ENCODE results near the gene EYA2. TPM values are rescaled to one million over a fixed set of nuclear protein-coding genes. Genes with fewer than 3 reads are reported as not detected.
A peak's percentile ranks its signal among the peaks of the same experiment; 100 is the strongest.

EYA2 gene
- total RNA-seq, 2 experiments from 2014 or later, result not detected

DNA sequence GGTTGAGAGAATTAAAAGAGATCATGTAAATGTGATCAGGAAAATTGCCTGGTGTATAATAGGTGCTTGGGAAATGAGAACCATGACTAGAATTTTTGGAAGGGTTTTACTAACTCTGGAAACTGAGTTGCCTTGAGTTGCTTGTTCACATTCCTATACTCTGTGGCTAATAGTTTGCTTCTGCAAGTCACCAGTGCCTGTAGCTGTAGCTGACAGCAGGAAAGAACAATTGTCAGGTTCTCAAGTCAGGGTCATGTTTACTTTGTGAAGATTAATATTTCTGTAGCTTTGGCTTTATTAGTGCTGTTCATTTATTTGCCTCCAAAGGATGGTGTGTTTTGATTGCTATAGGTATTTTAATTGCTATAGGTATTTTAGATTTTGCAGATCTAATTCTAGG lies 86.5 kb downstream of the EYA2 start:
- Mint-ChIP-seq H3K27ac (no peak overlapping the region), H3K9me3 (peaks cover 16% of the 10 kb centered on the region), H3K4me3 (no peak overlapping the region), H3K27me3 (peaks cover 46% of the 10 kb centered on the region), H3K36me3 (peaks cover 4% of the 10 kb centered on the region), H3K4me1 (ENCODE audit: low read depth) (peaks cover 9% of the 10 kb centered on the region)
- ChIA-PET POLR2A (no interaction called here), CTCF (no interaction called here)
- no peak for DNase-seq
- intact Hi-C loops (cut with micrococcal nuclease), result no loop called here

DNA sequence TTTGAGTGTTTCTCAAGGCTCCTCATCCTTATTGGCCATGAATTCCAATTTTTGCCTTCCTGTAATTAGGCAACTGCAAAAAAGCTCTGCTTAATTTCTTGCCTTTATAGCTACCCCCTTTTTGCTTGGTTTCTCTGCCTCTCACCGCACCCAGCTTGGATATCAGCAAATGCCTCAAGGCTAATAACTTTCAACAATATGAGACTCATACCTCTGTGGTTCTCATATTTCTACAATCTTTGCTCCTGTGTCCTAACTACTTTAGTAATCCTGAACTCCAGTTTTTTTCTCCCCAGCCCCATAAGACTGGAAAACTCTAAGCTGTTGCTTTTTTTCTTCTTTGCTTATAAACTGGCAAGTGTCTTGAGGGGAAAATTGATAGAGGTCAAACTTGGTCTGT lies 88.8 kb downstream of the EYA2 start:
- no peak overlapping the region for H3K27ac Mint-ChIP-seq
- no peak for DNase-seq
- H3K36me3 Mint-ChIP-seq, result peaks cover 4% of the 10 kb centered on the region
- peaks cover 42% of the 10 kb centered on the region for H3K27me3 Mint-ChIP-seq
- ChIA-PET POLR2A (no interaction called here), CTCF (no interaction called here)
- intact Hi-C loops (cut with micrococcal nuclease), result no loop called here
- no peak overlapping the region for H3K4me3 Mint-ChIP-seq
- peaks cover 16% of the 10 kb centered on the region for H3K9me3 Mint-ChIP-seq
- peaks cover 9% of the 10 kb centered on the region for H3K4me1 Mint-ChIP-seq (ENCODE audit: low read depth)

DNA sequence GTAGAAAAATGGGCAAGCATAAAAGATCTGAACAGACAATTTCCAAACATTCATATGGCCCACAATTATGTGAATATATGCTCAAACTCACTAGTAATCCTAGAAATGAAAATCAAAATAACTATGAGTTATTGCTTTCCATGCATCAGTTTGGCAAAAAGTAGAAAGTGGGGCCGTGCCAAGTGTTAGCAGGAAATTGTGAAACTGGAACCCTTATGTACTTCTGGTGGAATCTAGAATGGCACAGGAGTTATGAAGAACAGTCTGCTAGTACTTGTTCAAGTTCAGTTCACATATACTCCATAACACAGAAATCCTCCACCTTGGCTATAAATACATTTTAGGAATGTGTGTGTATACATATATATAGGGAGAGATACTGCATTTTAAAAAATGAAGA lies 89.8 kb downstream of the EYA2 start:
- H3K27me3 Mint-ChIP-seq, result peaks cover 37% of the 10 kb centered on the region

DNA sequence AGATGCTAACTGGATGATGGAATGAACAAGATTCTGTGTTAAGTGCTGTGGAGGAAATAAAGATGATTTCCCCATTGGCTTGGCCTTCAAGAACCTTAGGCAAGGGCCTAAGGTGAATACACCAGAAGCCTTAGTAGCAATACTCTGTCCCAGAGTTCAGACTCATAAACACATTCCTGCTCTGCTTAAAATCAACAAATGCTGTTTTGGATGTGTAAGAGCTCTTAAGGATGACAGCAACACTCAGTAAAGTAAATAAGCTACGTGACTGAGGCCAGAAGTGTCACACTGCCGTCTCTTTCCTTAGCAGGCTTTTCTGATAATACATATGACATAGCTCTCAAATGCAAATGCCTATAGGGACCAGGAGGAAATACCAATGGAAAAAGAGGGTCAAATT lies 90.6 kb downstream of the EYA2 start:
- Mint-ChIP-seq H3K4me3 (no peak overlapping the region), H3K27ac (no peak overlapping the region), H3K27me3 (peaks cover 31% of the 10 kb centered on the region), H3K9me3 (peaks cover 16% of the 10 kb centered on the region), H3K36me3 (peaks cover 4% of the 10 kb centered on the region), H3K4me1 (ENCODE audit: low read depth) (peaks cover 6% of the 10 kb centered on the region)
- CTCF ChIA-PET, result no interaction called here
- DNase-seq, result no peak
- intact Hi-C loops (cut with micrococcal nuclease), result no loop called here
- POLR2A ChIA-PET, result no interaction called here

More for the DNA sequence above, 89.8 kb downstream of the EYA2 start:
- Mint-ChIP-seq H3K27ac (no peak overlapping the region), H3K4me3 (no peak overlapping the region), H3K9me3 (peaks cover 16% of the 10 kb centered on the region), H3K4me1 (ENCODE audit: low read depth) (peaks cover 6% of the 10 kb centered on the region), H3K36me3 (peaks cover 4% of the 10 kb centered on the region)
- DNase-seq, result no peak
- POLR2A ChIA-PET, result no interaction called here
- CTCF ChIA-PET, result no interaction called here
- intact Hi-C loops (cut with micrococcal nuclease), result no loop called here

DNA sequence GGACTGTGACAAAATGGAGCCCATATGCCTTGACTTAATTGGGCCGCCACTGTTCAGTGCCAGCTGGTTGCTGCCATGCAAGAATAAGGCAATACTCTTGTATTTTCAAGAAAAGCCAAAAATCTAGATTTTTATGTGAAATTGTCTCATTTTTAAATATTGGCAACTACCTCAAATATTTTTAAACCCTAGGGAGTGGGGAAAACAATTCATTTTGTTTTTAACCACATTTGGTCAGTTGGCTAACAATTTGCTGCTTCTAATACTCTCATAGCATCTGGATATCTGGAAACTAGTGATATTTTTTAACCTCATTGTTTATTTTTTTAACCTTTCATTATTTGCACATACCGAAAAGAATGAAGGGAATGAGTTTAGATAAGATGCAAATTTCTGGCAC lies 91.0 kb downstream of the EYA2 start:
- CTCF ChIA-PET, result no interaction called here
- no peak overlapping the region for H3K27ac Mint-ChIP-seq
- H3K9me3 Mint-ChIP-seq, result peaks cover 16% of the 10 kb centered on the region
- intact Hi-C loops (cut with micrococcal nuclease), result no loop called here
- H3K27me3 Mint-ChIP-seq, result peaks cover 29% of the 10 kb centered on the region
- no peak for DNase-seq
- POLR2A ChIA-PET, result no interaction called here
- H3K36me3 Mint-ChIP-seq, result peaks cover 4% of the 10 kb centered on the region
- no peak overlapping the region for H3K4me3 Mint-ChIP-seq
- peaks cover 10% of the 10 kb centered on the region for H3K4me1 Mint-ChIP-seq (ENCODE audit: low read depth)

DNA sequence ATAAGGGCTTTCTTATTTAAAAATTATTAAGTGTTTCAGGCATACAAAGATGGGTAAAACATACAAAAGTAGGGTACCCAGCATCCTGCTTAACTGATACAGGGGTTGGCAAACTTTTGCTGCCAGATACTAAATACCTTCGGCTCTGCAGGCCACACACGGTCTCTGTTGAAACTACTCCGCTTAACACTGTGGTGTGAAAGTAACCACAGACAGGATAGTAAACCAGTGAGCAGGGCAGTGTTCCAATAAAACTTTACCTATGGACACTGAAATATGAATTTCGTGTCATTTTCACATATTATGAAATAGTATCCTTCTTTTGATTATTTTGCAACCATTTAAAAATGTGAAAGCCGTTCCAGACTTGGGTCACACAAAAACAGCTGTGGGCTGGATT lies 92.4 kb downstream of the EYA2 start:
- ChIA-PET CTCF (no interaction called here), POLR2A (no interaction called here)
- H3K4me1 Mint-ChIP-seq (ENCODE audit: low read depth), result peaks cover 20% of the 10 kb centered on the region
- no peak overlapping the region for H3K27ac Mint-ChIP-seq
- no peak for DNase-seq
- peaks cover 4% of the 10 kb centered on the region for H3K36me3 Mint-ChIP-seq
- H3K4me3 Mint-ChIP-seq, result no peak overlapping the region
- peaks cover 35% of the 10 kb centered on the region for H3K27me3 Mint-ChIP-seq
- intact Hi-C loops (cut with micrococcal nuclease), result no loop called here
- H3K9me3 Mint-ChIP-seq, result peaks cover 15% of the 10 kb centered on the region

DNA sequence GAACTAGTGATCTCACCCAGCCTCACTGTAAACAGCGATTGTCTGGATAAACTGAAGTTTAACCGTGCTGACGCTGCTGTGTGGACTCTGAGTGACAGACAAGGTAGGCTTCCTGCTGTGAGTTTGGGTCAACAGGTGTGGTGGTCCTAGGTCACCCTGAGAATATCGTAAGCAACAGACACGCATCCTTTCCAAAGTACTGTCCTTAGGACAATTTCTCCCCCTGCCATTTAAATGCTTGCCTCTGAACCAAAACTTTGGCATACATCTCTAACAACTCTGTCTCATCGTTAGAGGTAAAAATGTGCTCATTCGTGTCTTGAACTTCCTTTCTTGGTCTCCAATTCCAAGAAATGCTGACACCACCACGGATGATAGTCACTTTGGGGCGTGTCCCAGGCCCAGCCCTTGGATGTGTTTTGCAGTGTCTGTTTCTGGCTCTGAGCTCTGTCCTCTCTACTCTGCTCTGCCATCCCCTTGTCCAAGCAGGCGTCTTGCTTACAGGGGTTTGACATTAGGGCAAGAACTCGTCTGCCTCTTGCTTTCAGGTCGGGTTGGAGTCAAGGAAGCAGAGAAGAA lies 95.5 kb downstream of the EYA2 start:
- no peaks in the 10 kb centered on the region for H3K36me3 Mint-ChIP-seq
- H3K4me1 Mint-ChIP-seq (ENCODE audit: low read depth), result peaks cover 35% of the 10 kb centered on the region
- intact Hi-C loops (cut with micrococcal nuclease), result loop anchor here (10.0 kb wide), 1 partner anchor 205 kb away; no protein-coding TSS in a partner anchor
- peaks cover 19% of the 10 kb centered on the region for H3K27me3 Mint-ChIP-seq
- H3K9me3 Mint-ChIP-seq, result no peaks in the 10 kb centered on the region
- POLR2A ChIA-PET, result no interaction called here
- CTCF ChIA-PET, result interaction anchor here (0.9 kb wide), 1 partner anchor 238 kb away, joined by 4 read pairs; no protein-coding TSS in a partner anchor
- peak overlapping the region; percentile 31 for H3K27ac Mint-ChIP-seq
- DNase-seq, result peak; percentile 76
- H3K4me3 Mint-ChIP-seq, result no peak overlapping the region

DNA sequence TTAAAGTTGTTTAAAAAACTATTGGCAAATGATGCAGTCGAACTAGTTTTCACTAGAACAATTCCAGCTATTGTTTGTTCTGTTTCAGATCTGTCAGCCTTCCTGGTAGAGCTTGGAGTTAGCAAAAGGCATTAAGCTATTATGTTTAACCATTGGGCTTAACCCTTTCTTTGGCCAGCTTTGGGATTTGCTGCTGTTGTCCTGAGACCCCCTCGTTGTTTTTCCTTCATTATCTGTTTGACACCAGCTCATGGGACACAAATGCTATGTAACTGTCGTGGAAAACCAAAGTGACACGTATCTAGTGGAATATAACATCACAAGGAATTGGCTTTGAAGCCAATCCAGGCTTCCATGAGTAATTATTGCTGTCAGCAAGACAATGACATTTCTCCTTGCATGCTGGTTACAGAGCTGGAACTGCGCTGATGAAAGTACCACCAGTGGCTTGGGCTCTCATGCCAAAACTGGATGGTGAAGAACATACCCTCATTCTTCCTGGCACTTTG lies 96.0 kb downstream of the EYA2 start:
- Mint-ChIP-seq H3K4me3 (no peak overlapping the region), H3K27me3 (peaks cover 17% of the 10 kb centered on the region), H3K4me1 (ENCODE audit: low read depth) (peaks cover 35% of the 10 kb centered on the region), H3K9me3 (no peaks in the 10 kb centered on the region), H3K36me3 (no peaks in the 10 kb centered on the region), H3K27ac (no peak overlapping the region)
- ChIA-PET POLR2A (no interaction called here), CTCF (interaction anchor here (0.9 kb wide), 1 partner anchor 238 kb away, joined by 4 read pairs; no protein-coding TSS in a partner anchor)
- no peak for DNase-seq
- intact Hi-C loops (cut with micrococcal nuclease), result loop anchor here (10.0 kb wide), 1 partner anchor 204 kb away; no protein-coding TSS in a partner anchor

DNA sequence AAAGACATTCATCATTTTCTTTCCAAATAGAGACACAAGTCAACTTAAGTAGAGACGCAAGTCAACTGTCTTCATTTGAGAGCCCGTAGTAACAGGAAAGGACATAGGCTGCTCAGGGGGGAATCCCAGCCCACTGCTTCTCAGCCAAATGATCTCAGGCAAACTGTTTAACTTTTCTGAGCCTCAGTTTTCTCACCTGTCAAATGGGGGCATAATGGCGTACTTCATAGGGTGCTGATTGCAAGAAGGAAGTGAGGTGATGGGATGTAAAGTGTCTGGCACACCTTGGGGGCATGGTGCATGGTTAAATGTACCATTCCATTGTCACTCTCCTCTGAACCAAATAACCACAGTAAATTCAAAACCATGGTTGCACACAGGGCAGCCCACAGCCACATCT lies 96.5 kb downstream of the EYA2 start:
- Mint-ChIP-seq H3K4me3 (no peak overlapping the region), H3K9me3 (no peaks in the 10 kb centered on the region), H3K27ac (no peak overlapping the region), H3K4me1 (ENCODE audit: low read depth) (peaks cover 35% of the 10 kb centered on the region), H3K27me3 (peaks cover 17% of the 10 kb centered on the region), H3K36me3 (no peaks in the 10 kb centered on the region)
- ChIA-PET CTCF (interaction anchor here (0.9 kb wide), 1 partner anchor 239 kb away, joined by 4 read pairs; no protein-coding TSS in a partner anchor), POLR2A (no interaction called here)
- intact Hi-C loops (cut with micrococcal nuclease), result loop anchor here (10.0 kb wide), 1 partner anchor 204 kb away; no protein-coding TSS in a partner anchor
- no peak for DNase-seq

DNA sequence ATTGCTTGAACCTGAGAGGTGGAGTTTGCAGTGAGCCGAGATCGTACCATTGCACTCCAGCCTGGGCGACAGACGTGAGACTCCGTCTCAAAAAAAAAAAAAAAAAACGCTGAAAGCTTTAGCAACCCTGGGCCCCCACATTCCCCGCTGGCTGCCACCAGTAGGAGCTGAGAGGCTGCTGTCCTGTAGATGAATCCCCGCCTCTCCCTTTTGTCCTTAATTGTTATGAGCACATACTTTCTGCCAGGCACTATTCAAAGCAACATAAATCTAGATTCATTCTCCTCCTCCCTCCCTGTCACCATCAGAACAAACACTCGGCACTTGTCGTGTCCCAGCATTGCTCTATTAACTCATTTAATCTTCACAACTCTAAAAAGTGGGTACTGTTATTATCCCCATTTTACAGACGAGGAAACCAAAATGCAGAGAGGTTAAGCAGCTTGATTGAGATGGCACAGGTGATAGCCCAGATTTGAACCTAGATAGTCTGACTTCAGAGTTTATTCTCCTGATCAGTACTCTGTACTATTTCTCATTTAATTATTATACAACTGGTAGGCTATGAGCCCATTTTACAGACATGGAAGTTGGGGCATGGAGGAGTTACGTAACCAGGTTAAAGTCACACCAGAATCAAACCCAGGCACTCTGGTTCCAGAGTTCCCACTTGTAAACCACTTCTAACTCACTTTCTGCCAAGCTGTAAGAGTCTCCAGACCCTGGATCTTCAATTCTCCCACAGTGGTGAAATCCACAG lies 97.4 kb downstream of the EYA2 start:
- no peaks in the 10 kb centered on the region for H3K9me3 Mint-ChIP-seq
- POLR2A ChIA-PET, result no interaction called here
- no peaks in the 10 kb centered on the region for H3K36me3 Mint-ChIP-seq
- H3K4me1 Mint-ChIP-seq (ENCODE audit: low read depth), result peaks cover 35% of the 10 kb centered on the region
- no peak for DNase-seq
- CTCF ChIA-PET, result no interaction called here
- intact Hi-C loops (cut with micrococcal nuclease), result loop anchor here (10.0 kb wide), 1 partner anchor 203 kb away; no protein-coding TSS in a partner anchor
- no peak overlapping the region for H3K27ac Mint-ChIP-seq
- H3K4me3 Mint-ChIP-seq, result no peak overlapping the region
- H3K27me3 Mint-ChIP-seq, result peaks cover 16% of the 10 kb centered on the region

DNA sequence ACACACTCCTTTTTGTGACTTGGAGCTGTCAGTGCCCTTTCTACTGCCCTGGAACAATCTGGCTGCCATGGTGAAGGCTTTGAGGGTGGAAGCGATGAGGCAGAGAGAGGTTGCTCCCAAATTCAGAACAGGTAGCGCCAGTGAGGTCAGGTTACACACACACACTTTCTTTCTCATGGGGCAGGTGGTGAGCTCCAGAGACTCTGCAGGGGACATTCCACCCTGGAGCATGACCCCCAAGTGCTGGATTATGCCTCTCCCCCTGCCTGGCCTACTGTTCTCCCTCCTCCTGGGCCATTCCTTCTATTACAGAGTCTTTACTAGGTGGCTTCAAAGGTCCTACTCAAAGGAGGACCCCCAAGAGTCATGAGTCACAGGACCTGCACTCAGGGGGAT lies 98.0 kb downstream of the EYA2 start:
- no peak overlapping the region for H3K27ac Mint-ChIP-seq
- peaks cover 35% of the 10 kb centered on the region for H3K4me1 Mint-ChIP-seq (ENCODE audit: low read depth)
- intact Hi-C loops (cut with micrococcal nuclease), result loop anchor here (10.0 kb wide), 1 partner anchor 202 kb away; no protein-coding TSS in a partner anchor
- CTCF ChIA-PET, result no interaction called here
- no peaks in the 10 kb centered on the region for H3K36me3 Mint-ChIP-seq
- POLR2A ChIA-PET, result no interaction called here
- DNase-seq, result no peak
- no peaks in the 10 kb centered on the region for H3K9me3 Mint-ChIP-seq
- no peak overlapping the region for H3K4me3 Mint-ChIP-seq
- H3K27me3 Mint-ChIP-seq, result peaks cover 16% of the 10 kb centered on the region

DNA sequence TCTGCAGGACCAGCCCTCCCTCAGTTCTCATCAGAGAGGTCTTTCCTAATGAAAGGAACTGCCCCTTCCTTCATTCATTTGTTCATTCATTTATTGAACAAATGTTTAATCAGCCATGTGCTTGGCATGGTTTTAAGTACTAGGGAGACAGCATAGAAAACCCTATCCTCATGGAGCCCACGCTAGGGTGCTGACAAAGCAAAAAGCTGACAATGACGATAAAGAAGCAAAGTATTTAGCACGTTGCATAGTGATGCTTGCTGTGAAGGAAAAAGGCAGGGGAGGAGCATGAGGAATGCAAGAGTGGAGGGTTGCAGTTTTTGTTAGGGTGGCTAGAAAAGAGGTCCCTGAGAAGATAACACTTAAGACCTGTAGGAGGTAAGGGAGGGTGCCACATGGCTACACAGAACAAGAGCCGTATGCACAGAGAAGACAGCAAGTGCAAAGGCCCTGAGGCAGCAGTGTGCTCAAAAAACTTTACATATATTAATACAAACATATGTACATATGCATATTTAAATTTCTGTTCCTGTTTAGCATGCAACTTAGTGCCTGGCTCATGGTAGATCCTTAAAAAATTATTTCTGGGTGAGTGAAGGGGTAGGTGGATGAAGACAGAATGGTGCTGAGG lies 98.9 kb downstream of the EYA2 start:
- Mint-ChIP-seq H3K9me3 (no peaks in the 10 kb centered on the region), H3K27me3 (peaks cover 13% of the 10 kb centered on the region), H3K4me1 (ENCODE audit: low read depth) (peaks cover 35% of the 10 kb centered on the region), H3K4me3 (no peak overlapping the region), H3K36me3 (no peaks in the 10 kb centered on the region), H3K27ac (no peak overlapping the region)
- ChIA-PET POLR2A (no interaction called here), CTCF (no interaction called here)
- DNase-seq, result no peak
- intact Hi-C loops (cut with micrococcal nuclease), result loop anchor here (10.0 kb wide), 1 partner anchor 201 kb away; no protein-coding TSS in a partner anchor
